GM23338 (cell line): ENCODE data around the gene ATN1.

Experiments used
- CREB1 ChIP-seq: fragments of 250-450 bp; sonication (Bioruptor Pico); IDR thresholded peaks from 2 replicates; pipeline ENCODE4 v1.5.0; 2020; ENCODE audit warnings: low read depth, mild to moderate bottlenecking, moderate library complexity
- EZH2 ChIP-seq: fragments of 200-600 bp; sonication (generic); IDR thresholded peaks from one replicate; pipeline ENCODE4 v1.8.0; 2017; ENCODE audit warnings: antibody characterized with exemption, mild to moderate bottlenecking, low read depth; ENCODE audit not compliant: unreplicated experiment
- EZH2phosphoT487 ChIP-seq: fragments of 200-600 bp; sonication (generic); IDR thresholded peaks from one replicate; pipeline ENCODE4 v1.8.1; 2018; ENCODE audit warnings: antibody characterized with exemption; ENCODE audit not compliant: unreplicated experiment
- JUNB ChIP-seq: IDR thresholded peaks from one replicate; pipeline ENCODE4 v1.6.1; 2016; ENCODE audit warnings: antibody characterized with exemption; ENCODE audit not compliant: unreplicated experiment
- POLR2AphosphoS5 ChIP-seq: IDR thresholded peaks from 2 replicates; pipeline ENCODE4 v1.6.1; 2016; ENCODE audit warnings: antibody characterized with exemption, low read depth
- REST ChIP-seq: IDR thresholded peaks from one replicate; pipeline ENCODE4 v1.6.1; 2018; ENCODE audit warnings: antibody characterized with exemption; ENCODE audit not compliant: unreplicated experiment
- ZNF331 ChIP-seq: fragments of 250-450 bp; sonication (Bioruptor Pico); IDR thresholded peaks from 2 replicates; pipeline ENCODE4 v1.5.0; 2020; ENCODE audit warnings: low read depth, mild to moderate bottlenecking, moderate library complexity
- TF ChIP-seq, protein P1 (sequence below), 2 experiments: fragments of 200-600 bp in 1 of 2; sonication (generic) in 1 of 2; conservative IDR thresholded peaks; 2 replicates each; pipeline versions ENCODE4 v1.5.1 to v1.6.1; 2016 to 2017; ENCODE audit warnings: antibody characterized with exemption in 2 of 2, low read depth in 2 of 2, mild to moderate bottlenecking in 2 of 2, moderate library complexity in 1 of 2
- TF ChIP-seq, protein P2 (sequence below): IDR thresholded peaks from 2 replicates; pipeline ENCODE4 v1.6.1; 2016; ENCODE audit warnings: antibody characterized with exemption

GRCh38 chr12:6957741-6958608 lies 30.2 kb downstream of the ATN1 start:
- TF ChIP-seq, protein P1, sequence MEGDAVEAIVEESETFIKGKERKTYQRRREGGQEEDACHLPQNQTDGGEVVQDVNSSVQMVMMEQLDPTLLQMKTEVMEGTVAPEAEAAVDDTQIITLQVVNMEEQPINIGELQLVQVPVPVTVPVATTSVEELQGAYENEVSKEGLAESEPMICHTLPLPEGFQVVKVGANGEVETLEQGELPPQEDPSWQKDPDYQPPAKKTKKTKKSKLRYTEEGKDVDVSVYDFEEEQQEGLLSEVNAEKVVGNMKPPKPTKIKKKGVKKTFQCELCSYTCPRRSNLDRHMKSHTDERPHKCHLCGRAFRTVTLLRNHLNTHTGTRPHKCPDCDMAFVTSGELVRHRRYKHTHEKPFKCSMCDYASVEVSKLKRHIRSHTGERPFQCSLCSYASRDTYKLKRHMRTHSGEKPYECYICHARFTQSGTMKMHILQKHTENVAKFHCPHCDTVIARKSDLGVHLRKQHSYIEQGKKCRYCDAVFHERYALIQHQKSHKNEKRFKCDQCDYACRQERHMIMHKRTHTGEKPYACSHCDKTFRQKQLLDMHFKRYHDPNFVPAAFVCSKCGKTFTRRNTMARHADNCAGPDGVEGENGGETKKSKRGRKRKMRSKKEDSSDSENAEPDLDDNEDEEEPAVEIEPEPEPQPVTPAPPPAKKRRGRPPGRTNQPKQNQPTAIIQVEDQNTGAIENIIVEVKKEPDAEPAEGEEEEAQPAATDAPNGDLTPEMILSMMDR (conservative IDR thresholded peaks at IDR 0.05; ENCODE audit: low read depth in 2 of 2), result no peak
- TF ChIP-seq EZH2, result no peak
- TF ChIP-seq REST, result no peak
- TF ChIP-seq, protein P2, sequence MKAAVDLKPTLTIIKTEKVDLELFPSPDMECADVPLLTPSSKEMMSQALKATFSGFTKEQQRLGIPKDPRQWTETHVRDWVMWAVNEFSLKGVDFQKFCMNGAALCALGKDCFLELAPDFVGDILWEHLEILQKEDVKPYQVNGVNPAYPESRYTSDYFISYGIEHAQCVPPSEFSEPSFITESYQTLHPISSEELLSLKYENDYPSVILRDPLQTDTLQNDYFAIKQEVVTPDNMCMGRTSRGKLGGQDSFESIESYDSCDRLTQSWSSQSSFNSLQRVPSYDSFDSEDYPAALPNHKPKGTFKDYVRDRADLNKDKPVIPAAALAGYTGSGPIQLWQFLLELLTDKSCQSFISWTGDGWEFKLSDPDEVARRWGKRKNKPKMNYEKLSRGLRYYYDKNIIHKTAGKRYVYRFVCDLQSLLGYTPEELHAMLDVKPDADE, result no peak
- TF ChIP-seq POLR2AphosphoS5, result no peak
- TF ChIP-seq CREB1 (CRISPR knock-in tag), result no peak
- TF ChIP-seq JUNB, result no peak
- no peak for TF ChIP-seq EZH2phosphoT487
- no peak for TF ChIP-seq ZNF331 (CRISPR knock-in tag)
